Retina (tissue), 1 donor: Measurements from ENCODE around the gene DDX39A.
"Not testable (repeated sequence)": the region's sequence is repeated elsewhere in the genome, so short reads cannot be mapped to it uniquely, and the experiment has no call there.

Experiments used
- DNase-seq: peaks from one replicate; pipeline ENCODE4 v3.0.0-alpha.2; 2016

Gene DDX39A

DNA sequence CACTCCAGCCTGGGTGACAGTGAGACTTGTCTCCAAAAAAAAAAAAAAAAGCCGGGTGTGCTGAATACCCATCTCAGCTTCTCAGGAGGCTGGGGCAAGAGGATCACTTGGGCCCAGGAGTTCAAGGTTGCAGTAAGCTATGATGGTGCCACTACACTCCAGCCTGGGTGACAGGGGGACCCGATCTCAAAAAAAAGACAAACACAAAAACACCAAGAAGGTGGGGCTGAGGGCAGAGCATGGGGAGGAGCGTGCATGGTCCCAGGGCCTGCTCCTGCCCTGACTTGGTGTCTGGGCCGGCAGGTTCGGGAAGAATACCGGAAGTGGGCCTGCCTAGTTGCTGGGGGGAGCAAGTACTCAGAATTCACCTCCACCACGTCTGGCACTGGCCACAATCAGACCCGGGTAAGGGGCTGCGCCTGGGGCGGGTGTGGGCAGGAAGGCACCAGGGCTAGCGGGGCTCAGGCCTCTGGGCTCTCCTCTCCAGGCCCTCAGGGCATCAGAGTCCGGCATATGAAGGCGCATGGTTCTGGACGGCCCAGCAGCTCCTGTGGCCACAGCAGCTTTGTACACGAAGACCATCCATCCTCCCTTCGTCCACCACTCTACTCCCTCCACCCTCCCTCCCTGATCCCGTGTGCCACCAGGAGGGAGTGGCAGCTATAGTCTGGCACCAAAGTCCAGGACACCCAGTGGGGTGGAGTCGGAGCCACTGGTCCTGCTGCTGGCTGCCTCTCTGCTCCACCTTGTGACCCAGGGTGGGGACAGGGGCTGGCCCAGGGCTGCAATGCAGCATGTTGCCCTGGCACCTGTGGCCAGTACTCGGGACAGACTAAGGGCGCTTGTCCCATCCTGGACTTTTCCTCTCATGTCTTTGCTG lies 11.3 kb downstream of the DDX39A start:
- DNase-seq = no peak

DNA sequence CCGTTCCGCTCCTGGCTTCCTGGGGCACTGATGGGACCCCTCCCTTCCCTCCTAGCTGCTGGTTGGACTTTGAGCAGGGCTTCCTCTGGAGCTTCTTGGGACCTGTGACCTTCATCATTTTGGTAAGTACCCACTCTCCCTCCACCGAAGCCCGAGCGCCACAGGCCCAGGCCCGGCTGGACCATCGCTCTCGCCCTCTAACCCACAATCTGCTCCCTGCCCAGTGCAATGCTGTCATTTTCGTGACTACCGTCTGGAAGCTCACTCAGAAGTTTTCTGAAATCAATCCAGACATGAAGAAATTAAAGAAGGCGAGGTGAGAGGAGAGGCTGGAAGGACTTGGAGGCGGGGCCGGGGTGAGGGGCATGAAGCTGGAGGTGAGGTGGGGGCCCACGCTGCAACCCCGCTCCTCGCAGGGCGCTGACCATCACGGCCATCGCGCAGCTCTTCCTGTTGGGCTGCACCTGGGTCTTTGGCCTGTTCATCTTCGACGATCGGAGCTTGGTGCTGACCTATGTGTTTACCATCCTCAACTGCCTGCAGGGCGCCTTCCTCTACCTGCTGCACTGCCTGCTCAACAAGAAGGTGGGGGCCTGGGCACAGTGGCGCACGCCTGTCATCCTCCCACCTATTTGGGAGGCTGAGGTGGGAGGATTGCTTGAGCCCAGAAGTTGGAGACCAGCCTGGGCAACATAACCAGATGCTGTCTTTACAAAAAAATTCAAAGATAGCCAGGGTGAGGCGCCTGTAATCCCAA lies 12.3 kb downstream of the DDX39A start:
- no peak for DNase-seq

DNA sequence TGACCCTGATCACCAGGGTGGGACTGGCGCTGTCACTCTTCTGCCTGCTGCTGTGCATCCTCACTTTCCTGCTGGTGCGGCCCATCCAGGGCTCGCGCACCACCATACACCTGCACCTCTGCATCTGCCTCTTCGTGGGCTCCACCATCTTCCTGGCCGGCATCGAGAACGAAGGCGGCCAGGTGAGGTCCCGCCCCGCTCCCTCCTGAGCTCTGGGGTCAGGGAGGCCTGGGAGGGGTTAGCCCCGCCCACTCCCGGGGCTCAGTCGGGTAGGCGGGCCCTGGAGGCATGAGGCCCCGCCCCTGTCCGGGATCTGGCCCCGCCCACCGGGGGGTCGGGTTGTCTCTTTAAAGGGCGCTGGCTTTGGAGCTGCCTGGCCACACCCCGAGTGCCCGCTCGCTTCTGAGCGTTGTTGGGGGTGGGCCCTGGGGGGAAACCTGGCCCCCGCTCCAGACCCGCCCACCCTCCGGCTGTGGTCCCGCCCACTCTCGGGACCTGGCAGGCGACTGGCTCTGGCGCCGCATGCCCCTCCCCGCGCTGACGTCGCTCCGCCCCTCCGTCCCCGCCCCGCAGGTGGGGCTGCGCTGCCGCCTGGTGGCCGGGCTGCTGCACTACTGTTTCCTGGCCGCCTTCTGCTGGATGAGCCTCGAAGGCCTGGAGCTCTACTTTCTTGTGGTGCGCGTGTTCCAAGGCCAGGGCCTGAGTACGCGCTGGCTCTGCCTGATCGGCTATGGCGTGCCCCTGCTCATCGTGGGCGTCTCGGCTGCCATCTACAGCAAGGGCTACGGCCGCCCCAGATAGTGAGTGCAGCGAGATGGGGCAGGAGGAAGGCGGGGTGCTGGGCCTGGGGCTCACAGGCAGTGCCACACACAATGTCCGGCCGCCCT lies 13.1 kb downstream of the DDX39A start:
- peak; percentile 95 for DNase-seq

DNA sequence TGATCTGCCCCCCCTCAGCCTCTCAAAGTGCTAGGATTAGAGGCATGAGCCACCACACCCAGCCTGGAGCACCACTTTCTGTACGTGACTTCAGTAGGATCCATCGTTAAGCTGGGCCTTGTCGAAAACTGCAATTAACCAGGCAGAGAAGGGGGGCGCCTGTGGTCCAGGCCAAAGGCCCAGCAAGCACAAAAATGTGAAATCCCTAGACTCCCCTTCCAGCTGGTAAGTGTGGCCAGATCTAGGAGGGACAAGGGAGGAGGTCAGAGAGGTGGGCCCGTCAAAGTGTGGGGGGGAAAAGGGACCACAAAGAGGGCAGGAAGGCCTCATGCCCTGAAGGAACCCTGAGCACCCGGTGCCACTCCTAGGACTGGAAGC lies 13.8 kb downstream of the DDX39A start:
- DNase-seq = no peak

DNA sequence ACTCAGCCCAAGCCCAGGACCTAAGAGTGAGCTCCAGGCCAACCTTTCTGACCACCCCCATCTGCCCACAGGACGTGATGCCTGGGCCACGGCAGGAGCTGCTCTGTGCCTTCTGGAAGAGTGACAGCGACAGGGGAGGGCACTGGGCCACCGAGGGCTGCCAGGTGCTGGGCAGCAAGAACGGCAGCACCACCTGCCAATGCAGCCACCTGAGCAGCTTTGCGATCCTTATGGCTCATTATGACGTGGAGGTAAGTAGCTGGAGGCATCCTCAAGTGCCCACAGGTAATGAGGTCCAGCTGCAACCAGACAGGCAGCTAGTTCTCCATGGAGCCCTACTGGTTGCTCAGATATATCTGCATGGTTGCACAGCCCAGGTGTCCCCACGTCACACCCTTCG lies 14.8 kb downstream of the DDX39A start:
- no peak for DNase-seq

DNA sequence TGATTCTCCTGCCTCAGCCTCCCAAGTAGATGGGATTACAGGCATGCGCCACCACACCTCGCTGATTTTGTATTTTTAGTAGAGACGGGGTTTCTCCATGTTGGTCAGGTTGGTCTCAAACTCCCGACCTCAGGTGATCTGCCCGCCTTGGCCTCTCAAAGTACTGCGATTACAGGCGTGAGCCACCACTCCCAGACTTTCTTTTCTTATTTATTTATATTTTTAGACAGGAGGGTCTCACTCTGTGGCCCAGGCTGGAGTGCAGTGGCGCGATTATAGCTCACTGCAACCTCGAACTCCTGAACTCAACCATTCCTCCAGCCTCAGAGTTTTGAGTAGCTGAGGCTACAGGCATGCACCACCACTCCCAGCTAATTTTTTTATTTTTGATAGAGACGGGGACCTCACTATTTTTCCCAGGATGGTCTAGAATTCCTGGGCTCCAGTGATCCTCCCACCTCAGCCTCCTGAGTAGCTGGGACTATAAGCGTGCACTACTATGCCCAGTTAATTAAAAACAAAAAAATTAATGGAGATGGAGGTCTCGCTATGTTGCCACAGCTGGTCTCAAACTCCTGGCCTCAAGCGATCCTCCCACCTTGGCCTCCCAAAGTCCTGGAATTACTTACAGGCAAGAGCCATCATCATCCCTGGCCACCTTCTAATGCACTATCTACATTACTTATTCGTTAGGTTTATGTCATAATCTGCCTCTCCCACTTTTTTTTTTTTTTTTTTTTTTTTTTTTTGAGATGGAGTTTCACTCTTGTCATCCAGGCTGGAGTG lies 15.8 kb downstream of the DDX39A start:
- DNase-seq = not testable (repeated sequence)

DNA sequence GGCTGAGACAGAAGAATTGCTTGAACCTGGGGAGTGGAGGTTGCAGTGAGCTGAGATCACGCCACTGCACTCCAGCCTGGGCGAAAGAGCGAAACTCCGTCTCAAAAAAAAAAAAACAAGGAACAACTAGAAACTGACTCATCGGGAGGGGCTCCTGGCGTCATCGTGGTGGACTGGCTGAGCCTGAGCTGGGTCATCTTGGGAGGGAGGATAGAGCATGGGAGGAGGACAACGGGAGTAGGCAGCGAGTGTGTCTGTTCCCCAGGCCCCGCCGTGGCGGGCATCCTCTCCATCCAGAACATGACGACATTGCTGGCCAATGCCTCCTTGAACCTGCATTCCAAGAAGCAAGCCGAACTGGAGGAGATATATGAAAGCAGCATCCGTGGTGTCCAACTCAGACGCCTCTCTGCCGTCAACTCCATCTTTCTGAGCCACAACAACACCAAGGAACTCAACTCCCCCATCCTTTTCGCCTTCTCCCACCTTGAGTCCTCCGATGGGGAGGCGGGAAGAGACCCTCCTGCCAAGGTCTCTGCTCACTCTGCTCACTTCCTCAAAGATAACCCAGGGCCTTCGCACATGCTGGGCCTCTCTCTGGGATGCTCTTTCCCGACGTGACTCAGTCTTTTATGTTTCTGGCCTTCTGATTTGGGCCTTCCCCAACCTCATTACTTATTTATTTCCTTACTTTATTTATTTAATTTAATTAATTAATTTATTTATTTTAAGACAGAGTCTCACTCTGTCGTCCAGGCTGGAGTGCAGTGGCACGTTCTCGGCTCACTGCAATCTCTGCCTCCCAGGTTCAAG lies 16.6 kb downstream of the DDX39A start:
- DNase-seq = no peak

DNA sequence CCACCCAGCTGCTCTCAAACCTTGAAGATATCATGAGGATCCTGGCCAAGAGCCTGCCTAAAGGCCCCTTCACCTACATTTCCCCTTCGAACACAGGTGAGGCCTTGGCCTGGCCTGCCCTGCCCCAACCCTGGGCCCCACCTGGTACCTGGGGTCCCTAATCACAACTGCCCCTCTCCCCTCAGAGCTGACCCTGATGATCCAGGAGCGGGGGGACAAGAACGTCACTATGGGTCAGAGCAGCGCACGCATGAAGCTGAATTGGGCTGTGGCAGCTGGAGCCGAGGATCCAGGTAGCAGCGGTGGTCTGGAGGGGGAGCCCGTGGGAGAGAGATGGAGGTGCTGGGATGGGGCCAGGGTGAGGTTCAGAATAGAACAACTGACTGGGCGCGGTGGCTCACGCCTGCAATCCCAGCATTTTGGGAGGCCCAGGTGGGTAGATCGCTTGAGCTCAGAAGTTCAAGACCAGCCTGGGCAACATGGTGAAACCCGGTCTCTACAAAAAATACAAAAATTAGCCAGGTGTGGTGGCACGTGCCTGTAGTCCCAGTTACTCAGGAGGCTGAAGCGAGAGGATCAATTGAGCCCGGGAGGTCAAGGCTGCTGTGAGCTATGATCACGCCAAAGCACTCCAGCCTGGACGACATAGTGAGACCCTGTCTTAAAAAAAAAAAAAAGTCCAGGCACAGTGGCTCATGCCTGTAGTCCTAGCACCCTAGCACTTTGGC lies 17.5 kb downstream of the DDX39A start:
- no peak for DNase-seq

DNA sequence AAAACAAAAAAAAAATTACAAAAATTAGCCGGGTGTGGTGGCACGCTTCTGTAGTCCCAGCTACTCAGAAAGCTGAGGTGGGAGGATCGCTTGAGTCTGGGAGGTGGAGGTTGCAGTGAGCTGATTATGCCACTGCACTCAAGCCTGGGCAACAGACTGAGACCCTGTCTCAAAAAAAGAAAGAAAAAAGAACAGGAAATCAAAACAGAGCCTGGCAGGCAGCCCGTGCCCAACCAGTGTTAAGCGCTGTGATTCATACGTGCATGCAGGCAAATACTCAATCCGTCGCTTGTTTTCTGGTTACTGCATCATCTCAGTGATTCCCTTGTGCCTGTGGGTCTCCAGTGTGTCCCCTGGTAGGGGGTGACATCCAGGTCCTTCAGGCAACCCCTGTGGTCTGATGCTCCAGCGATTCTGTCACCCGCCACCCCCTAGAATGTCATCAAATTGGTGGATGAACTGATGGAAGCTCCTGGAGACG lies 18.1 kb downstream of the DDX39A start:
- DNase-seq = no peak

DNA sequence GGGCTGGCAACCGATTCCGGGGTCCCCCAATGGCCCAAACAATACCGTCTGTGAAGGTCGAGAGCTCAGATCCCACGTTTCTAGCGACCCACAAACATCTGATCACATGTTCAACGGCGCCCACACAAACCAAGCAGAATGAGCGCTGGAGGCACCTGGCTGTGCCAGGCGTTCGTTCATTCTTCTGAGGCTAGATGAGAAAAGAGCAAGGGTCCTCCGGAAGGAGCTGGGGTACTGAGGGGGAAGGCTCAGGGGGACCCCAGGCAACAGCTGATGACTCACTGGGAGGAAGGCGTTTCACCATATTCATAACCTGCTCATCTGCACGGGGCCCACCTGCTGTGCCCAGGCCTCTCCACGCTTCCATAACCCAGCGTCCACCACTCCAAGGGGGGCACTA lies 22.0 kb downstream of the DDX39A start:
- DNase-seq = not testable (repeated sequence)

DNA sequence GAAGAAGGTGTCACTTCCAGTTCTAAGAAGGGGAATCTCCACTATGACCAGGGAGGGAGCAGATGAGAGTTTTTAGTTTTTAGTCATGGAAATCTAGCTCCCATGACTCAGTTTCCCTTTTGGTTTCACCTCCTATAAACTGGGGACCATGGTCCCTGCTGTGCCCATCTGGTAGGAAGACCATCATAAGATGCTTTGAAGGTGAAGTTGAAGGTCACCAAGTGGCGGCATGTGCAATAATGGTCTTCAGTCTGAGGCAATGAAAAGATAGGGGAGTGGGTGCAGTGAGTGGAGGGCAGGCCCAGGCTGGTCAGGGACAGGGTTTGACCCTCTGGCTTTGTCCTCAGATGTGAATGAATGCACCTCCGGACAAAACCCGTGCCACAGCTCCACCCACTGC lies 22.4 kb downstream of the DDX39A start:
- DNase-seq = not testable (repeated sequence)

DNA sequence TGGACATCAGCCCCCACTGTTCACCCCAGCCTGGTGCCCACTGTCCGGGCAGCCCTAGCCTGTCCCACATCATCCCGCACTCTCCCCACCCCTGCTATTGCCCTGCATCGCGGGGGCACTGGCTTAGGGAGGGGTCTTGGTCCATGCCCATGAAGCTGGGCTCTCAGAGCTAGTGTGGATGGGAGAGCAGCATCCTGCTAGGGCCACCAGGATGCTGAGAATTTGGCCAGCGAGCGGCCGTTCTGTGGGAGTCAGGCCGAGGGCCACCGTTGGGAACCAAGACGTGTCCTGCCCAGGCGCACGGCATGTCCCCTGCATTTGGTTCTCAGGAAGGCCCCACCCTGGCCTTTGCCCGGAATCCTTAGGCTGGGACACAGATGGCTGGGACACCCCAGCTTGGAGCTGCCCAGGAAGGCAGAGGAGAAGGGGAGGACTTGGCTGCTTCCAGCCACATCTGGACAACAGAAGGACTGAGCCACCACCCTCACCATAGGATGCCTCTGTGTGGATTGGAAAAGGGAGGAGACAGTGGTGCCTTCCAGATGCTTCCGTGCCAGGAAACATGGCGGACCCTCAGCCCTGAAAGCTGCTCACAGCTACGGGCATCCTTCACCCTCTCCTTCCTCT lies 23.3 kb downstream of the DDX39A start:
- DNase-seq = no peak

DNA sequence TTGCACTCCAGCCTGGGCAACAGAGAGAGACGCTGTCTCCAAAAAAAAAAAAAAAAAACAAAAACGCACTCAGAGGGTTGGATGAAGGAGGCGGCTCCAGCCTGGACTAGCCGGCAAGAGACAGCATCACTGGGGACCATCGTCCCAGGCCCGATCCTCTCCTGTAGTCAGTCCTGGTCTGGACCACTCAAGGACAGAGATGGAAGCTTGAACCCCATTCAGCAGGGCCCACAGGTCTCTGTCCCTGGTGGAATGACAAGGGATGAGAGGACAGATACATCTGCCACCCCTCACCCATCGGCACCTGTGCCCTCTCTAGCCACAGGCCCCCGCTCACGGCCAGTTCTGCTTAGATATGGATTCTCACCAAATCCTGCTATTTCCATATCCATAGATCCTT lies 23.9 kb downstream of the DDX39A start:
- no peak for DNase-seq

DNA sequence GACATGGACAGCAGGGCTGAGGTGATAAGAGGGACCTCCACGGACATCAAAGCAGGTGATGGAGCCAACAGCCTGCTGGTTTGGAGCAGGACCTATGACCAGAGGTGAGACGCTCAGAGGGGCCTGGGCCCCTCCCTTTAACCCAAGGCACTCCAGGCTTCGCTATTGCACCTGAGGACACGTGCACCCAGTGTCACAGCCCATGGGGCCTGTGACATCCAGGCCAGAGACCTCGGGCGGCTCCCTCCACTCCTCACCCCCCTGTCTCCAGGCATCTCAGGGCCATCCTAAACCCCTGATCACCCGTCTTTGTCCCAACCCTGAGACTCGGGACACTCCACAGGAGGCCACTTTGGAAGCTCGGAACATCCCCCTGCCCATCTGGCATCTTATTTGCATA lies 25.0 kb downstream of the DDX39A start:
- no peak for DNase-seq

DNA sequence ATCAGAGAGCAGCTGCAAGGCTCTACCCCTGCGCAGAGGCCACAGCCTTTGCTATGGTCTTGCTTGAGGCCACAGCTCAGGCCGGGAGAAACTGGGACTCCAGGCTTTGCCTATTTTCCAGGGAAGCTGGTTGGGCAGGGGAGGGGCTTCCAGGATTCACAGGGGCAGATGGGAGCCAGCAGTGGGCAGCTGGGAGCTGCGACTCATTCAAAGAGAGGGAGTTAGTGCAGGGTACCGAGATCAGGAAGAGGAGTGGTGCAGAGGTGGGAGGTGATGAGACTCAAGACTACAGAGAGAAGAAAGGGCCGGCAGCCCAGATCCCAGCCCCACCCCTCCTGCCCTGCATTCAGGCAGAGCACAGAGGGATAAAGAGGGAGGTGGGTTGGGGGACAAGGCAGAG lies 25.8 kb downstream of the DDX39A start:
- no peak for DNase-seq

DNA sequence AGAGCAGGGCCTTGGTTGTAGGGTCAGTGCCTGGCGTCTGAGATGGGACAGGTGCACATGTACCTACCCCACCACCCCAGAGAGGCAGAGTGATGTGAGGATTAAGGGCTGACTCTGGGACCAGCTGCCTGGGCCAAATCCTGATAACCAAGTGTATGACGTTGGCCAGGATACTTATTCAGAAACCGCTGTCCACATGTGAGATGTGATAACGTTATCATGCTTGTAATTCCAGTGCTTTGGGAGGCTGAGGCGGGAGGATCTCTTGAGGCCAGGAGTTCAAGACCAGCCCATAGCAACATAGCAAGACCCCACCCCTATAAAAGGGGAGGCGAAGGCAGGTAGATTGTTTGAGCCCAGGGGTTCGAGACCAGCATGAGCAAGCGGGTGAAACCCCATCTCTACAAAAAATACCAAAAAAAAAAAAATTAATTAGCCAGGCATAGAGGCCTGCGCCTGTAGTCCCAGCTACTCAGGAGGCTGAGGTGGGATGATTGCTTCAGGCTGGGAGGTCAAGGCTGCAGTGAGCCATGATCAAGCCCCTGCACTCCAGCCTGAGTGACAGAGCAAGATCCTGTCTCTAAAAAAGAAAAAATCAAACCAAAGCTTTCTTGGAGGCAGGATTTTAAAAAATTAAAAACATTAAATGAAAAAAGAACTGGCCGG lies 27.9 kb downstream of the DDX39A start:
- no peak for DNase-seq

DNA sequence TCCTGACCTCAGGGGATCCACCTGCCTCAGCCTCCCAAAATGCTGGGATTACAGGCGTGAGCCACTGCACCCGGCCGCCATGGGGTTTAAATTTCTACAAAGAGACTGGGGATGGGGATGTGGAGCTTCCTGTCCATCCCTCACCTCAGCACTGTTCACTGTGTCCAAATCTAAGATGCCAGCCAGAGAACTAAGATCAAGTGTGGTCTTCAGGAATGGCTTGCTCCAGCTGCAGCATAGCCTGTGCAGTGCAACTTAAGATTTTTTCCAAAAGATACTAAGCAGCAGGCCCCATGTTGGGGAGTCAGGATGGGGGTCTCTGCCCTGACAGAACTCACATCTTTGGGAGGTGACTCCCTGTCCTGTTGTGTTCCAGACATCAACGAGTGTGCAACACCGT lies 28.6 kb downstream of the DDX39A start:
- no peak for DNase-seq

DNA sequence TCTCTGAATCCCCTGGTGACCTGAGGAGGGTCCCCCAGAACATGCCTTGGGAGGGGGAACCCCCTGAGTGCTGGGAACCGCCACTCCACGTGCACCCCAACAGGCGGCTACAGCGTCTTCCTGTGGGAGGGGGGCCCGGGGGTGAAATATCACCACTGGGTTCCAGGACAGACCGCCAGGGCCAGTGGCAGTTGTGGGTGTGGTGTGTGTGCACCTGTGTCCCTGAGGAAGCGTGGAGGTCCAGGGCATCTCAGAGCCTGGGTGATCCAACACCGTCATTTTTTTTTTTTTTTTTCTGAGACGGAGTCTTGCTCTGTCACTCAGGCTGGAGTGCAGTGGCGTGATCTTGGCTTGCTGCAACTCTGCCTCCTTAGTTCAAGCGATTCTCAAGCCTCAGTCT lies 33.6 kb downstream of the DDX39A start:
- DNase-seq = no peak
